GM23338 (cell line): ENCODE data around the gene IMMP2L. TPM values are rescaled to one million over a fixed set of nuclear protein-coding genes. Genes with fewer than 3 reads are reported as not detected.

Experiments used
- ATAC-seq: fragments of 200-7000 bp; cut with Tn5 transposase; 3 replicates; pipeline ENCODE4 v1.9.1; 2020
- DNase-seq: peaks from one replicate; pipeline ENCODE4 v3.0.0-alpha.2; 2015; ENCODE audit warnings: low spot score
- H2AFZ ChIP-seq: fragments of 200-600 bp; sonication (generic); 2 replicates; pipeline ENCODE4 v1.8.0; 2016; ENCODE audit warnings: antibody characterized with exemption, mild to moderate bottlenecking, moderate library complexity
- H3F3A ChIP-seq: fragments of 200-600 bp; sonication (generic); replicated peaks from 2 replicates; pipeline ENCODE4 v1.8.0; 2017; ENCODE audit warnings: antibody characterized with exemption, mixed run types, low read depth
- H3K27ac ChIP-seq: fragments of 200-600 bp; sonication (generic); 2 replicates; pipeline ENCODE4 v1.6.1; 2016; ENCODE audit warnings: low read depth
- H3K27me3 ChIP-seq: fragments of 200-600 bp; sonication (generic); 2 replicates; pipeline ENCODE4 v1.8.0; 2016; ENCODE audit warnings: mild to moderate bottlenecking, mixed run types, moderate library complexity; ENCODE audit not compliant: insufficient read depth
- H3K36me3 ChIP-seq: fragments of 200-600 bp; sonication (generic); 2 replicates; pipeline ENCODE4 v1.8.0; 2016; ENCODE audit warnings: mild to moderate bottlenecking; ENCODE audit not compliant: insufficient read depth
- H3K4me1 ChIP-seq: fragments of 200-600 bp; sonication (generic); 2 replicates; pipeline ENCODE4 v1.8.0; 2016; ENCODE audit warnings: mild to moderate bottlenecking, moderate library complexity; ENCODE audit not compliant: insufficient read depth
- H3K4me2 ChIP-seq: fragments of 200-600 bp; sonication (generic); 2 replicates; pipeline ENCODE4 v1.7.1; 2017; ENCODE audit warnings: mixed run types
- H3K4me3 ChIP-seq: fragments of 200-600 bp; sonication (generic); 2 replicates; pipeline ENCODE4 v1.6.1; 2016; ENCODE audit warnings: mixed run types
- H3K79me2 ChIP-seq: fragments of 200-600 bp; sonication (generic); replicated peaks from 2 replicates; pipeline ENCODE4 v1.8.0; 2017; ENCODE audit warnings: mild to moderate bottlenecking; ENCODE audit not compliant: insufficient read depth
- H3K9me2 ChIP-seq: fragments of 200-600 bp; sonication (generic); 2 replicates; pipeline ENCODE4 v1.8.0; 2017; ENCODE audit not compliant: insufficient read depth
- H4K20me1 ChIP-seq: fragments of 200-600 bp; sonication (generic); replicated peaks from 2 replicates; pipeline ENCODE4 v1.8.0; 2017; ENCODE audit warnings: mild to moderate bottlenecking; ENCODE audit not compliant: insufficient read depth
- H3K27ac Mint-ChIP-seq: 2 replicates; pipeline ENCODE4 v1.8.0; 2020; ENCODE audit warnings: inconsistent platforms, mild to moderate bottlenecking, moderate library complexity, mixed read lengths
- H3K27me3 Mint-ChIP-seq: 3 replicates; pipeline ENCODE4 v1.8.0; 2022; ENCODE audit warnings: low read depth, mild to moderate bottlenecking, moderate library complexity, mixed read lengths, inconsistent platforms; ENCODE audit not compliant: insufficient read depth, poor library complexity
- H3K36me3 Mint-ChIP-seq: 3 replicates; pipeline ENCODE4 v1.8.0; 2021; ENCODE audit warnings: low read depth, mild to moderate bottlenecking, inconsistent platforms, moderate library complexity, mixed read lengths
- H3K4me1 Mint-ChIP-seq: 3 replicates; pipeline ENCODE4 v1.8.0; 2020; ENCODE audit warnings: mild to moderate bottlenecking, inconsistent platforms, mixed read lengths
- H3K4me3 Mint-ChIP-seq: 3 replicates; pipeline ENCODE4 v1.8.0; 2021; ENCODE audit warnings: moderate library complexity, mild to moderate bottlenecking, inconsistent platforms, mixed read lengths
- H3K9me3 Mint-ChIP-seq: 3 replicates; pipeline ENCODE4 v1.8.0; 2020; ENCODE audit warnings: moderate library complexity, mild to moderate bottlenecking, inconsistent platforms, mixed read lengths
- CREB1 ChIP-seq: fragments of 250-450 bp; sonication (Bioruptor Pico); IDR thresholded peaks from 2 replicates; pipeline ENCODE4 v1.5.0; 2020; ENCODE audit warnings: low read depth, mild to moderate bottlenecking, moderate library complexity
- CTCF ChIP-seq, 2 experiments: fragments of 200-600 bp in 1 of 2; sonication (generic) in 1 of 2; conservative IDR thresholded peaks; 2 replicates each; pipeline versions ENCODE4 v1.5.1 to v1.6.1; 2016 to 2017; ENCODE audit warnings: antibody characterized with exemption in 2 of 2, low read depth in 2 of 2, mild to moderate bottlenecking in 2 of 2, moderate library complexity in 1 of 2
- ETS1 ChIP-seq: IDR thresholded peaks from 2 replicates; pipeline ENCODE4 v1.6.1; 2016; ENCODE audit warnings: antibody characterized with exemption
- EZH2 ChIP-seq: fragments of 200-600 bp; sonication (generic); IDR thresholded peaks from one replicate; pipeline ENCODE4 v1.8.0; 2017; ENCODE audit warnings: antibody characterized with exemption, mild to moderate bottlenecking, low read depth; ENCODE audit not compliant: unreplicated experiment
- EZH2phosphoT487 ChIP-seq: fragments of 200-600 bp; sonication (generic); IDR thresholded peaks from one replicate; pipeline ENCODE4 v1.8.1; 2018; ENCODE audit warnings: antibody characterized with exemption; ENCODE audit not compliant: unreplicated experiment
- JUNB ChIP-seq: IDR thresholded peaks from one replicate; pipeline ENCODE4 v1.6.1; 2016; ENCODE audit warnings: antibody characterized with exemption; ENCODE audit not compliant: unreplicated experiment
- NANOG ChIP-seq: IDR thresholded peaks from 2 replicates; pipeline ENCODE4 v1.6.1; 2016; ENCODE audit warnings: antibody characterized with exemption, borderline replicate concordance
- POLR2AphosphoS5 ChIP-seq: IDR thresholded peaks from 2 replicates; pipeline ENCODE4 v1.6.1; 2016; ENCODE audit warnings: antibody characterized with exemption, low read depth
- REST ChIP-seq: IDR thresholded peaks from one replicate; pipeline ENCODE4 v1.6.1; 2018; ENCODE audit warnings: antibody characterized with exemption; ENCODE audit not compliant: unreplicated experiment
- STAT1 ChIP-seq: IDR thresholded peaks from one replicate; pipeline ENCODE4 v1.6.1; 2016; ENCODE audit warnings: antibody characterized with exemption; ENCODE audit not compliant: unreplicated experiment
- ZNF114 ChIP-seq: fragments of 250-450 bp; sonication (Bioruptor Pico); IDR thresholded peaks from 2 replicates; pipeline ENCODE4 v1.5.0; 2020; ENCODE audit warnings: mild to moderate bottlenecking, moderate library complexity
- ZNF331 ChIP-seq: fragments of 250-450 bp; sonication (Bioruptor Pico); IDR thresholded peaks from 2 replicates; pipeline ENCODE4 v1.5.0; 2020; ENCODE audit warnings: low read depth, mild to moderate bottlenecking, moderate library complexity
- ZNF462 ChIP-seq: fragments of 250-450 bp; sonication (Bioruptor Pico); IDR thresholded peaks from 2 replicates; pipeline ENCODE4 v1.5.0; 2020; ENCODE audit warnings: mild to moderate bottlenecking, moderate library complexity
- polyA plus RNA-seq: library from polyadenylated mRNA; unstranded; fragments of >200 nt; fragmentation: Nextera tagmentation; extraction: Ambion mirVana; gene quantifications from 2 replicates; pipeline ENCODE4 v1.2.1, GENCODE V29; 2016
- total RNA-seq: library from RNA; depleted of rRNA; stranded (reverse); fragments of >200 nt; shearing (Covaris generic); gene quantifications from 2 replicates; pipeline ENCODE4 v1.2.3, GENCODE V29; 2014

Gene IMMP2L
- total and polyA plus RNA-seq, 2 experiments from 2014 or later: 7.3 to 14.0 TPM

GRCh38 chr7:110780712-110781111 is 781.6 kb downstream of the IMMP2L start:
- TF ChIP-seq NANOG (no peak), EZH2phosphoT487 (no peak), ZNF114 (CRISPR knock-in tag) (no peak), JUNB (no peak), EZH2 (no peak), POLR2AphosphoS5 (no peak), ZNF462 (CRISPR knock-in tag) (no peak), REST (no peak), CREB1 (no peak), ETS1 (no peak), ZNF331 (CRISPR knock-in tag) (no peak), CTCF (conservative IDR thresholded peaks at IDR 0.05; ENCODE audit: low read depth in 2 of 2) (no peak), STAT1 (no peak)
- H3F3A ChIP-seq: no peaks in the 10 kb centered on the region
- H3K4me3 Mint-ChIP-seq: no peak overlapping the region
- no peaks in the 10 kb centered on the region for H3K4me1 ChIP-seq
- no peak overlapping the region for H3K4me2 ChIP-seq
- H3K9me3 Mint-ChIP-seq: no peaks in the 10 kb centered on the region
- H3K4me1 Mint-ChIP-seq: peaks cover 5% of the 10 kb centered on the region; the same call in 2 of the 3 replicates
- no peaks in the 10 kb centered on the region for H3K9me2 ChIP-seq
- ATAC-seq (no peak), DNase-seq (no peak)
- H4K20me1 ChIP-seq: no peaks in the 10 kb centered on the region
- H3K27ac ChIP-seq: no peak overlapping the region
- H3K27me3 Mint-ChIP-seq: no peaks in the 10 kb centered on the region
- H3K27ac Mint-ChIP-seq: peak overlapping the region; percentile 12; the same call in 1 of the 2 replicates
- no peaks in the 10 kb centered on the region for H3K36me3 Mint-ChIP-seq
- no peaks in the 10 kb centered on the region for H3K36me3 ChIP-seq
- H2AFZ ChIP-seq: no peak overlapping the region; the same call in 1 of the 2 replicates
- H3K4me3 ChIP-seq: no peak overlapping the region
- no peaks in the 10 kb centered on the region for H3K79me2 ChIP-seq
- no peaks in the 10 kb centered on the region for H3K27me3 ChIP-seq
